GM12891 (cell line): ENCODE data around the gene CHST6.

Source experiments
- POLR2A ChIP-seq: IDR thresholded peaks from 2 replicates; pipeline ENCODE4 v1.6.1; 2011; ENCODE audit warnings: low read depth, low read length, control low read depth
- POLR2AphosphoS5 ChIP-seq: IDR thresholded peaks from 2 replicates; pipeline ENCODE4 v1.6.1; 2011; ENCODE audit warnings: low read depth, low read length, control low read depth
- SPI1 ChIP-seq: IDR thresholded peaks from 2 replicates; pipeline ENCODE4 v1.6.1; 2011; ENCODE audit warnings: low read depth, low read length, control low read depth
- TAF1 ChIP-seq: IDR thresholded peaks from 2 replicates; pipeline ENCODE4 v1.6.1; 2011; ENCODE audit warnings: low read depth, low read length, control low read depth

- no peak for TF ChIP-seq POLR2A
- no peak for TF ChIP-seq SPI1
- TF ChIP-seq TAF1, result no peak
- TF ChIP-seq POLR2AphosphoS5, result no peak
Measured at GRCh38 chr16:75494184-75494583, 1.1 kb downstream of the CHST6 start.
